K562 (cell line): ENCODE measurements around the gene MIEF1. TPM values are rescaled to one million over a fixed set of nuclear protein-coding genes. Genes with fewer than 3 reads are reported as not detected.

Source experiments
- ATAC-seq: fragments of 200-7000 bp; cut with Tn5 transposase; 3 replicates; pipeline ENCODE4 v1.9.1; 2020; ENCODE audit warnings: moderate library complexity
- BruUV-seq: library from RNA; stranded (reverse); fragments of 400-500 nt; replicated peaks from 2 replicates; lab custom pipeline; 2021; lab: Mats Ljungman, UMichigan
- CTCF ChIA-PET: fragments of 300-600 bp; formaldehyde crosslinking; extraction: SDS; loops from one replicate; lab custom pipeline; 2021; ENCODE audit warnings: low intra/inter-chr PET ratio; lab: Yijun Ruan, JAX
- POLR2A ChIA-PET: fragments of 300-600, 350-650 bp; sonication (Branson Sonifier 250); formaldehyde crosslinking; extraction: SDS; loops from one replicate; lab custom pipeline; 2021; ENCODE audit warnings: antibody characterized with exemption, inconsistent platforms; lab: Yijun Ruan, JAX
- DNase-seq, 4 experiments: peaks; one replicate each; pipeline versions ENCODE4 v3.0.0 to v3.0.0-alpha.2; 2011 to 2018; ENCODE audit warnings: low spot score in 3 of 4, mixed read lengths in 3 of 4; ENCODE audit errors: extremely low read depth in 1 of 4
- FAIRE-seq: peaks from 2 replicates; lab custom pipeline; 2011; peaks lifted over from hg19 to GRCh38; lab: Jason Lieb, UNC
- H2AFZ ChIP-seq: 2 replicates; pipeline ENCODE4 v1.6.0; 2011; ENCODE audit warnings: low read depth, low read length, control low read depth, inconsistent platforms
- H3K27ac ChIP-seq: fragments of 200-600 bp; 3 replicates; pipeline ENCODE4 v1.8.0; 2011; ENCODE audit warnings: low read depth, mild to moderate bottlenecking, control low read depth, inconsistent platforms, low read length, moderate library complexity, mixed read lengths; ENCODE audit errors: extremely low read depth
- H3K27me3 ChIP-seq, 2 experiments: fragments of 300-600 bp in 1 of 2; 2 replicates in 1 of 2; 3 replicates in 1 of 2; pipeline versions ENCODE4 v1.6.0 to v1.8.0; 2011; ENCODE audit warnings: inconsistent platforms in 2 of 2, low read length in 2 of 2, mild to moderate bottlenecking in 1 of 2, mixed read lengths in 1 of 2, moderate library complexity in 1 of 2; ENCODE audit not compliant: control insufficient read depth in 2 of 2, insufficient read depth in 2 of 2
- H3K36me3 ChIP-seq: fragments of 300-600 bp; 3 replicates; pipeline ENCODE4 v1.8.0; 2011; ENCODE audit warnings: mild to moderate bottlenecking, low read length, inconsistent platforms; ENCODE audit not compliant: control insufficient read depth, insufficient read depth
- H3K4me1 ChIP-seq, 2 experiments: fragments of 200-600 bp in 1 of 2; replicated peaks in 1 of 2; 2 replicates in 1 of 2; 3 replicates in 1 of 2; pipeline versions ENCODE4 v1.5.1 to v1.8.0; 2011; ENCODE audit warnings: inconsistent platforms in 2 of 2, low read length in 2 of 2, mild to moderate bottlenecking in 1 of 2, mixed read lengths in 1 of 2, moderate library complexity in 1 of 2; ENCODE audit not compliant: control insufficient read depth in 2 of 2, insufficient read depth in 2 of 2
- H3K4me2 ChIP-seq: 2 replicates; pipeline ENCODE4 v1.6.1; 2011; ENCODE audit warnings: low read length, control low read depth, inconsistent platforms, mixed read lengths; ENCODE audit not compliant: insufficient read depth
- H3K4me3 ChIP-seq: fragments of 200-600 bp; sonication (generic), shearing (Covaris generic); 2 replicates; pipeline ENCODE4 v1.5.1; 2016; ENCODE audit warnings: control low read depth, inconsistent platforms
- H3K79me2 ChIP-seq: fragments of 200-600 bp; 3 replicates; pipeline ENCODE4 v1.8.0; 2011; ENCODE audit warnings: low read length, inconsistent platforms; ENCODE audit not compliant: control insufficient read depth, insufficient read depth
- H3K9ac ChIP-seq, 2 experiments: 2 replicates each; pipeline versions ENCODE4 v1.6.0 to v1.6.1; 2011; ENCODE audit warnings: low read depth in 2 of 2, low read length in 2 of 2, control low read depth in 1 of 2, inconsistent platforms in 1 of 2, mild to moderate bottlenecking in 1 of 2, mixed read lengths in 1 of 2; ENCODE audit not compliant: insufficient read depth in 1 of 2
- H3K9me1 ChIP-seq: one replicate; pipeline ENCODE4 v1.6.0; 2011; ENCODE audit warnings: inconsistent platforms, mild to moderate bottlenecking, low read length, moderate library complexity; ENCODE audit not compliant: control insufficient read depth, insufficient read depth
- H3K9me3 ChIP-seq: replicated peaks from 2 replicates; pipeline ENCODE4 v1.5.1; 2011; ENCODE audit warnings: low read depth, low read length, inconsistent platforms; ENCODE audit not compliant: control insufficient read depth, insufficient read depth
- H4K20me1 ChIP-seq: replicated peaks from 2 replicates; pipeline ENCODE4 v1.6.1; 2011; ENCODE audit warnings: low read length, inconsistent platforms, mixed read lengths; ENCODE audit not compliant: control insufficient read depth, insufficient read depth
- CBX2 ChIP-seq: fragments of 200-600 bp; sonication (generic); IDR thresholded peaks from one replicate; pipeline ENCODE4 v1.6.1; 2012; ENCODE audit warnings: mild to moderate bottlenecking, low read length, inconsistent platforms; ENCODE audit not compliant: insufficient read depth, poor library complexity, severe bottlenecking
- CEBPG ChIP-seq, 3 experiments: fragments of 200-800 bp in 1 of 3; sonication (Bioruptor generic) in 1 of 3; sonication (generic) in 1 of 3; formaldehyde crosslinking in 1 of 3; IDR thresholded peaks in 2 of 3; conservative IDR thresholded peaks in 1 of 3; 2 replicates each; pipeline versions ENCODE4 v1.6.1 to v1.8.0; 2016 to 2022; ENCODE audit warnings: missing compliant biosample characterization in 2 of 3, missing genetic modification characterization in 2 of 3, mild to moderate bottlenecking in 1 of 3, missing genetic modification reagents in 1 of 3
- KDM5B ChIP-seq: fragments of 200-600 bp; sonication (generic); IDR thresholded peaks from 2 replicates; pipeline ENCODE4 v1.6.1; 2012; ENCODE audit warnings: low read depth, mild to moderate bottlenecking, moderate library complexity, low read length, control low read depth, inconsistent platforms; ENCODE audit not compliant: insufficient replicate concordance
- MLLT1 ChIP-seq, 2 experiments: fragments of 450-650 bp; IDR thresholded peaks; 2 replicates each; pipeline ENCODE4 v1.6.1; 2016
- NFE2 ChIP-seq: IDR thresholded peaks from 2 replicates; pipeline ENCODE4 v1.6.1; 2014; ENCODE audit warnings: antibody characterized with exemption, low read depth
- OTX1 ChIP-seq: fragments of 450-650 bp; formaldehyde crosslinking; IDR thresholded peaks from 2 replicates; pipeline ENCODE4 v1.4.0; 2022; ENCODE audit warnings: mild to moderate bottlenecking
- POLR3A ChIP-seq: IDR thresholded peaks from 2 replicates; pipeline ENCODE4 v1.6.1; 2011; ENCODE audit warnings: borderline replicate concordance, mild to moderate bottlenecking, moderate library complexity; ENCODE audit not compliant: insufficient read length, insufficient read depth; ENCODE audit errors: extremely low read depth
- PURB ChIP-seq: sonication (generic); formaldehyde crosslinking; IDR thresholded peaks from 2 replicates; pipeline ENCODE4 v1.9.0; 2021; ENCODE audit warnings: low read depth, mild to moderate bottlenecking, missing genetic modification reagents
- RBM25 ChIP-seq: fragments of 200-400 bp; formaldehyde crosslinking; IDR thresholded peaks from 2 replicates; pipeline ENCODE4 v1.6.1; 2018; ENCODE audit warnings: low read length, low read depth, moderate library complexity; ENCODE audit not compliant: severe bottlenecking
- RCOR1 ChIP-seq, 2 experiments: IDR thresholded peaks; 2 replicates each; pipeline ENCODE4 v1.6.1; 2012; ENCODE audit warnings: low read depth in 2 of 2, low read length in 2 of 2, borderline replicate concordance in 1 of 2, improper control_type of control experiment in 1 of 2
- SP1 ChIP-seq: sonication (generic); formaldehyde crosslinking; IDR thresholded peaks from 2 replicates; pipeline ENCODE4 v1.8.1; 2022; ENCODE audit warnings: mild to moderate bottlenecking, missing genetic modification reagents
- TRIM28 ChIP-seq: fragments of 450-650 bp; IDR thresholded peaks from 2 replicates; pipeline ENCODE4 v1.6.1; 2017
- TSHZ1 ChIP-seq: fragments of 250-450 bp; sonication (Bioruptor Pico); IDR thresholded peaks from 2 replicates; pipeline ENCODE4 v1.4.0; 2020; ENCODE audit warnings: mild to moderate bottlenecking, moderate library complexity
- U2AF2 ChIP-seq: fragments of 200-400 bp; formaldehyde crosslinking; optimal IDR thresholded peaks from 2 replicates; pipeline ENCODE3; 2017; ENCODE audit warnings: low read depth, mild to moderate bottlenecking, low read length
- ZNF121 ChIP-seq: sonication (generic); formaldehyde crosslinking; conservative IDR thresholded peaks from 2 replicates; pipeline ENCODE4 v1.8.0; 2022; ENCODE audit warnings: missing genetic modification reagents
- ZNF134 ChIP-seq: fragments of 250-450 bp; sonication (Bioruptor Pico); conservative IDR thresholded peaks from 2 replicates; pipeline ENCODE4 v1.4.0; 2020
- ZNF146 ChIP-seq: IDR thresholded peaks from one replicate; pipeline ENCODE4 v1.6.1; 2018; ENCODE audit warnings: missing compliant biosample characterization; ENCODE audit not compliant: unreplicated experiment
- WGBS: fragments of 100-300 bp; shearing (Covaris generic); methylation state at CpG from one replicate; pipeline ENCODE4 v1.1.6; 2016; ENCODE audit warnings: low coverage, mixed read lengths; ENCODE audit not compliant: insufficient coverage; ENCODE audit errors: missing lambda C conversion rate; 5-methylcytosine and 5-hydroxymethylcytosine counted together
- in situ Hi-C: fragments of 300-500 bp; cut with MboI; formaldehyde crosslinking; loops from 4 replicates; pipeline ENCODE4 v1.15.0; 2018; ENCODE audit warnings: inconsistent platforms, mixed read lengths
- intact Hi-C: fragments of 100-400 bp; cut with micrococcal nuclease; formaldehyde crosslinking; loops from 2 replicates; pipeline ENCODE4 v1.14.2; 2022
- polyA plus RNA-seq, 8 experiments: library from polyadenylated mRNA; depleted of rRNA in 4 of 8; stranded (reverse) in 5 of 8; unstranded in 3 of 8; fragments of >200 nt; fragmentation: Nextera tagmentation in 2 of 8; fragmentation: Illumina TruSeq in 1 of 8; extraction: Ambion mirVana in 2 of 8; extraction: Trizol in 1 of 8; gene quantifications; 2 replicates each; pipeline versions ENCODE4 v1.2.1 to v1.2.3, GENCODE V29; 2011 to 2014; ENCODE audit warnings: inconsistent platforms in 1 of 8, missing spikeins in 1 of 8
- total RNA-seq, 7 experiments: library from RNA; depleted of rRNA in 6 of 7; stranded (reverse); fragments of >200 nt in 6 of 7; fragmentation: Illumina TruSeq in 2 of 7; extraction: Trizol in 2 of 7; gene quantifications; 2 replicates each; pipeline versions ENCODE4 v1.2.1 to v1.2.3, GENCODE V29; 2011 to 2021; ENCODE audit warnings: low replicate concordance in 1 of 7

Gene MIEF1
- total and polyA plus RNA-seq, 9 of the 15 experiments (the other 6 are each of a cell fraction or from before 2014, with no cell fraction given): 10.9 to 51.8 (median 25.5) TPM

- Histone ChIP-seq H3K27ac (peak overlapping the region; percentile 100), H3K4me1 (peaks cover 22 to 28% of the 10 kb centered on the region in 2 experiments; a peak in 4 of 5 replicates), H3K9ac (peak overlapping the region; percentile 66 to 100), H4K20me1 (peaks cover 35% of the 10 kb centered on the region), H2AFZ (no peak overlapping the region), H3K4me2 (peak overlapping the region; percentile 97), H3K27me3 (no peaks in the 10 kb centered on the region), H3K4me3 (peak overlapping the region; percentile 99), H3K36me3 (peaks cover 71% of the 10 kb centered on the region), H3K79me2 (peaks cover 74% of the 10 kb centered on the region), H3K9me3 (no peaks in the 10 kb centered on the region), H3K9me1 (no peaks in the 10 kb centered on the region)
- CTCF ChIA-PET: interaction anchor here (1.4 kb wide), 1 partner anchor 21 kb away, joined by 3 read pairs; no protein-coding TSS in a partner anchor
- DNase-seq (no peak), ATAC-seq (no peak), FAIRE-seq (peak; percentile 73)
- 17% methylated on average over 5 of the region's 5 CpGs for WGBS
- no TSS peak for BruUV-seq
- in situ Hi-C loops (no loop called here), intact Hi-C loops (loop anchor here (2.0 to 5.0 kb wide), 3 partner anchors 21 to 131 kb away; no protein-coding TSS in a partner anchor)
- POLR2A ChIA-PET: interaction anchor here (1.1 to 2.8 kb wide), 7 partner anchors 11 to 200 kb away, joined by 3 to 15 read pairs (median 4); partner anchors contain the start of gene MIEF1
- TF ChIP-seq NFE2 (peak; percentile 53; the same call in 1 of the 2 replicates), TSHZ1 (CRISPR knock-in tag) (no peak), SP1 (CRISPR knock-in tag) (no peak), KDM5B (no peak), MLLT1 (IDR thresholded peaks at IDR 0.05) (peak in 1 of 2 experiments; percentile 38; a peak in 1 of 4 replicates), U2AF2 (no peak), CEBPG (CRISPR knock-in tag; IDR thresholded peaks at IDR 0.05) (0 out of 2 replicates have a peak, but pooled peaks have one; percentile 9), CEBPG (tag; conservative IDR thresholded peaks at IDR 0.05 in 1 of 2, IDR thresholded peaks at IDR 0.05 in 1 of 2) (no peak), OTX1 (CRISPR knock-in tag) (no peak), CBX2 (no peak), ZNF134 (CRISPR knock-in tag) (no peak), PURB (CRISPR knock-in tag) (no peak), ZNF146 (CRISPR knock-in tag) (no peak), ZNF121 (CRISPR knock-in tag) (peak; percentile 74), RCOR1 (IDR thresholded peaks at IDR 0.05; ENCODE audit: borderline replicate concordance in 1 of 2, low read depth in 2 of 2, low read length in 2 of 2) (no peak), RBM25 (peak; percentile 27), TRIM28 (no peak), POLR3A (no peak)
Measured at GRCh38 chr22:39518144-39518786, 16.2 kb downstream of the MIEF1 start.
